ENCODE results near the gene PARM1.

GRCh38 chr4:75042601-75043208, 109.8 kb downstream of the PARM1 start:
- TF ChIP-seq CTCF (IDR thresholded peaks at IDR 0.05) (no peak), EZH2 (IDR thresholded peaks at IDR 0.05; ENCODE audit: borderline replicate concordance, insufficient read depth, low read depth, low read length, poor library complexity, severe bottlenecking) (no peak)
